ENCODE data around the gene ART4.

The ART4 gene

DNA sequence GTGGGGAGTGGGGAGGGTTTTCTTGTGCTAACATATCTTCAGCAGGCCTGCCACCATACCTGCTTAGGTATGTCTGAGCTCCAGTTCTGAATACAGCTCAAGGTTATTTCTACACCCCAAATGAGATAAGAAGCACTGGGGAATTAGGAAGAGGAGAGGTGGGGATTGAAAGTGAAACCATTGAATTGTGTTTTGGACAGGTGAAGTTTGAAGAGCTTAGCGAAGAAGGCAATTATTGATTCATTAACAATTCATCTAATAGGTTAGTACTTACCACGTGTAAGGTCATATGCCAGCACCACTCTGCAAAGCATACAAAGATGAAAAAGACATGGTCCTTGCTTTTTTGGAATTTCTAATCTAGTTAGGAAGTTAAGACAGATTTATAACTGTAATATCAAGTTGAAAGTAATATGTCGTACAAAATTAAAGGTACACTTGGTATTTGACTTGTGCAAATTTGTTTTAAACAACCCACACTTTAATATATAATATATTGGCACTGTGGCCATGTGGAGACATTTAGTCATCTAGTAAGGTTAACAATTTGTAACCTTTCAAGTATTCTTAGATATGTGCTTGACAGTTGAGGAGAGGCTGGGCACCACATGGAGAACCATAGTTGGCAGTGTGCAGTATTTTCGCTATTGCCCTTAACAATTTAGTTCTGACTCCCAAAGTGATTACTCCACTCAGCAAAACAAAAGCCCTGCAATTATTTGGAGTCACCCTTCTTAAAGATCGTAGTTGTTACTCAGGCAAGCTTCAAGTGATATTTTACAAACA, 33.0 kb downstream of the ART4 start:
- DNase-seq: peak; percentile 51

DNA sequence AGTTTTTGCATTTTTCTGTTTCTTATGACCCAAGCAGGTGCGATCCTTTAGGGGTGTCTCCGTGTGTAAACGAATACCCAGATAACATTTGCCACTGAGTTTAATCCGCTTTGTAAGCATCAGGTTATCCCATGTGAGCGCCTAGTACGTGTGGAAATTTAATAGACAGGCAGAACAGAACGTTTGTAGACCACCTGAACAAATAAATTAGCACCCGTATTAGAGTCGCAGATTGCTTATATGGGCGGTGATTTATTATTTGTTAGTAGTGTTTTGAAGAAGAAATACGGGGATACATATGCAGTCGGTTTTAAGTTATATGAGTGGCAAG, 39.5 kb downstream of the ART4 start:
- DNase-seq: peak; percentile 49

DNA sequence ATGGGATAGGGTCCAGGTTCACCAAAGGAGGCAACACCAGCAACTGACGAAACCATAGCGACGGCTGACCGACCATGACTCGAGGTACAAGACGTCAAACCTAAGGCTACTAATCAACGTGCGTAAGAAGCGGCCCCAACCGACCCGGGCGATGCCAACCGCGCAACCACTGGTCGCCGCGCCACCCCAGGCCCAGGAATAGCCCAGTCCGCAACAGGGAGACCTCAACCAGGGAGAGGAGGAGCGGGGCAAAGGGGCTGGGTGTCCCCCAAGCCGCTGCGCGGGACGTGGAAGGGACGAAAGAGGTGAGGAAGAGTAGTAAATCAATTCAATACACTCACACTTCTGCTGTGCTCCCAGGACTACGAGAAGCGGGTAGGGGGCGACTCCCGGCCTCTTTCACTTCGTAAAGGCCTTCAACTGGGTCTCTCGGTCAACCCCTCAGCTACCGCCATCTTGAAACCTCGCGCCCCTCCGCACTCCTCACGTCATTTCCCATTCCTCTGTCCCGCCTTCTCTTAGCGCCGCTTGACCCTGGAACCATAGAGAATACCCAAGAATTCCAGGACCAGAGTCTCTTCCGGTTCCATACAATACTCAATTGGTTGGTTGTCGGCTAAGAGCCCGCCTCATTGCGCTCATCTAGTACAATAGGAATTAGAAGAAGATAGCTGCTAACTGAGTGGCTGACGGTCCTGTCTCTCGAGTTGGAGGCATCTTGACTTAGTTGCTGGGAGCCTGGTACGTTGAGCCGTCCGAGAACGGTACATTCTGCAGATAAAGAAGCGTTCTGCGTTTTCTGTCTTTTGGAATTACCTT, 40.1 kb downstream of the ART4 start, which contains the start of the genes C12orf60 and WBP11:
Gene C12orf60 (plus strand): TSS at position 660 of the 819 bp plus-strand sequence. CDS start 19,266 bp downstream, outside the sequence.
Gene WBP11 (minus strand): TSS at position 468 of the 819 bp plus-strand sequence. CDS start 2,095 bp downstream, outside the sequence.
- peak; percentile 98 for DNase-seq

DNA sequence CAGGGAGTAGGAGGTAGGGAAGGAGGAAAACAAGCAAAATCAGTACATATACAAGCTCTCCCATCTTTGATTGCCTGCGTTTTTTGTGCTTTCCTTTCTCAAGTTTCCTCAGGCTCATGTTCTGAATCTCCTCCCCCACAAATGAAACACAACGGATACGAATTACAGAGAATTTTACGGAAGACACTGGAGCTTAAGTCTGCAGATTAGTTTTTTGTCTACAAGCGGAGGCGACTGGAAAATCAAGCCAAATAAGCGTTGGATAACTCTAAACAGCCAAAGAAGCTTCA, 40.7 kb downstream of the ART4 start:
- no peak for DNase-seq

DNA sequence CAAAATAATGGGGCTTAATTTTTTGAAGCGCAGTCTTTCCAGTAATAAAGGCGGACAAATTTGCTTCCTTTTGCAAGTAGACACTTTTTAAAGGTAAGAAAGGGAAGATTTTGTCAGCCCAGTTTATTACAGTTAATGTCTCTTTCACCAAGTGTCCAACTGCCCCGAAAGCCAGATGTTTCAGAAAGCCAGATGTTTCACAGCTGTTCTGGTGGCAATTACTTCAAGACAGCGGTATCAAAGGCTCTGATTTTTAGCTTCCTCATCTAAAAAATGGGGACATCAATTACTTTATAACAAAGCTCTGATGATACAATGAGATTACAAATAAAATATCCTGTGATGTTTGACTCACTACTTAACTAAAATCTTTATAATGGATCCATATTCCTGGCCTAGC, 41.1 kb downstream of the ART4 start:
- DNase-seq: no peak

DNA sequence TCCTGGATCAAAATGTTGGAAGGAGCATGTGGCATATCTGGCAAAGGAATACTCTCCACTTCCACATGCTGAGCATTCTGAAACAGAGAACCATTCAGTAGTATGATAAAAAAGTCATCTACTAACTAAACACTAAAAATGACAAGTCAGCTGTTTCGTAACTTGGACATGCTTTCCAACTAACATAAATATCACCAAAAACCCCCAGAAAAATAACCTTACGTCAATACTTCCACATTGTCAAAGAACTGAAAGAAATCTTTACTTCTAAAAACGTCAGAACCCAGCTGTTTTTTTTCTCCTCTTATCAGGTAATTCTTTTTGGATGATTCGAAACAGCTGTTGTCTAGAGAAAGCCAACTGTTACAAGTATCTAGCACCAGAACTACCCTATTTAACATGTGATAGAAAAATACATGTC, 48.3 kb downstream of the ART4 start:
- no peak for DNase-seq

DNA sequence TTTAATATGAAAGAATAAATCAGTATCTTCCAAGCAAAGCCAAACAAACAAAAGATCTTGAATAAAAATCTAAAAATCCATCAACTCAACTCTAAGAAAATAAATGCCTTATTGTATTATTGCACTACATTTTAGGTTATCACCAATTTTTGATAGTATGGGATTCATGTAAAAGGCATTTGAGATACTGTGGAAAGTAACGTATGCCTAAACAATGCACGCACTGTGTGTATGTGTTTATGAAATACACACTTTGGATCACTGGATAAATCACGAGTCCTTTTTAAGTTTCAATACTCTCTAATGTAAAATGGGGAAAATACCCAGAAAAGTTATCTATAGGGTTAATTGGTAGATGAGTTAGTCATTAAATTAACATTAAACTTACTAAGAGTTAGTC, 57.8 kb downstream of the ART4 start:
- no peak for DNase-seq

DNA sequence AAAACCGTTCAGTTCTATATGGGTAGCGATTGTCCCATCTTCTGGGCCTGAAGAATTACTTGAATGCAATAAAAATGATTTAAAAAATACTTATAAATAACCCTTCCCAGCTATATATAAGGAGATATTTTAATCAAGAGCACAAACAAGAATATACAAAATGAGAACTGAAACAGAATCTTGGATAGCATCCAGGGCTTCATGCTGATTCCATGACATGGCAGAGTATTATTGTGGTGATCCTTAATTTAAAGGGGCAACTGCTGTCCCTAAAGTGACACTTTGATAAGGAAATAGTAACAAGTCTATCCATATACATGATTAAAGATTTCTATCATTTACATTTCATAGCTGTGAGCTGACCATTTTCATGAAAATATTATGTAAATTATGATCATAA, 58.9 kb downstream of the ART4 start:
- no peak for DNase-seq

DNA sequence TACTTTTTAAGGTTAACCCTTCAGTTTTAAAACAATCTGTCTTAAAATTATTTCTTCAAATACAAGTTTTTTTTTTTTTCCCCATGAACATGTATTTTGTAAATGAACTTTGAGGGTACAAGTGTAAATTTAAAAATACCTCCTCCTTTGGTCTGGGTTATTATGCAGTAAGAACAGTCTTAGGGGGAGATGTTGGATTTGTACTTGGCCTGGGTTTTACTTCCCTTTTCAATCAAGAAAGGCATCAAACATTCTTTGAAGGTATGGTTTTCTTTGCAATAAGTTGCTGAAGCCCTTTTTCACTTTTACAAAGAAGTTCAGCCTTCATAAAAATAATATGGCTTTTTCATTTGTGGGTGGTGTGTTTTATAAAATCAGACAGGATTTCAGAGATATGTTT, 60.6 kb downstream of the ART4 start:
- DNase-seq: no peak

DNA sequence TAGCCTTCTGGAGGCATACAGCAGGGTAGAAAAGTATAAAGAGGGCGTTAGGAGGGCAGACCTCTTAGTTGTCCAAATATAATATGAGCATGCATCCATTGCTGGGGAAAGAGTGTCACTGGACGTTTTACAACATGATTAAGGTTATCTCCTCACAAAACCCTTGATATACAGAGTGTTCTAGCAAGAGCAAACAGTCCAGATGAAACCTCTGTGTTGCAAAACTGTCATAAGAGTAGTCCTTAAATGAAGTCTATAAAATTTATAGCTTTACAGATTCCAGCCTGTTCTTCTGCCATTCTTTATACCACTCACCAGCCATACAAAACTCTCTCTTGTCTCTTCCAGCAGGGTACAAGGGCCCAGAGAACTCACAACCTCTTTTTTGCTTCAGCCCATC, 61.8 kb downstream of the ART4 start:
- DNase-seq: no peak

DNA sequence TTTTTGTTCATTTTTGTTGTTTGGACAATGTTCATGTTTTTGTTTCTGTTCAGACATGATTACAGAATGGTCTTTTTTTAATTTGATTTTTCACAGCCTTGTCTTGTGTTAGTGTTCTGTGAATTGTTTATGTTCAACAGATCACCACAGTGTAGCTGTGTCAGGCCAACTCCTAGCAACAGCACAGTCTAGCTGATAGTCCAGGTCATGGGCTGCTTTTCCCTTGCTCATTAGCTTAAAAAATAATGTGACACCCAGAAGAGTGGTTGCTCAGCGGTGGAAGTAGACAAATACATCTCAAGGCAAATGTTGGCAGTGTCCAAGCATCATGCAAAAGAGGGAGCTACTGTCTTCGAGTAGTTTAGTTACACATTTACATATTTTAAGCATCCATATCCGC, 62.5 kb downstream of the ART4 start:
- no peak for DNase-seq

DNA sequence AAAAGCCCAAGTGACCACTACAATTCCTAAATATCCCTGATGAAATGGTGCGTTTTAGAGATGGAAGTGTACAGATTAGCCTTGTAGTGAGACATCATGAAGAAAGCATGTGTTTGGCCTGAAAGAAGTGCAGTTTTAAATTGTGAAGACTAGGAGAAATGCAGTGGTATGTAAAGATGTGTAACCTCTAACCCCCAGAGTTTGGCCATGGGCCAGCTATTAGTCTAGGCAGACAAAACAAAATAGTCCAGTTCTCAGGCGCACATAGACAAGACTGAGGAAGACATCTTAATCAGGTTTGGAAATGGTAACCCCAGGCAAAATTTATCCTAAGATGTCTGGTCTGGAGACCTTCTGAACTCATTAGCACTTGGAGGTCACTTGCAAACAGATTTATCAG, 63.5 kb downstream of the ART4 start:
- no peak for DNase-seq

DNA sequence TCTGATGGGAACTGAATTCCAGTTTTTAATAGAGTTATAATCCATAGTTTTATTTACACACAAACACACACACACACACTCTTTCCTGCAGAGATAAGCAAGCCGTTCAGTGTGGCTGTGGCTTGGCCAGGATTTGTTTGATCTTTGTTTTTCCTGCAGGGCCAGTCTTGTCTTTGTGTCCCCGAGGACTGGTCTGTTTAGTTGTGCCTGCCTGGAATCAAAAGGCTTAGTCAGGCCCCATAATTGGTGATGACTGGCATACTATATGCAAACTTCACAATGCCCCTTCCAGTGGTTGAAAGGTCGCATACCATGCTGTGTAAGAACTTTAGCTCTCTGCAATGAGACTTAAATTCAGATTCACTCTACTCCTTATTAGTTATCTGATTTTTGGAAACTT, 66.1 kb downstream of the ART4 start:
- no peak for DNase-seq

DNA sequence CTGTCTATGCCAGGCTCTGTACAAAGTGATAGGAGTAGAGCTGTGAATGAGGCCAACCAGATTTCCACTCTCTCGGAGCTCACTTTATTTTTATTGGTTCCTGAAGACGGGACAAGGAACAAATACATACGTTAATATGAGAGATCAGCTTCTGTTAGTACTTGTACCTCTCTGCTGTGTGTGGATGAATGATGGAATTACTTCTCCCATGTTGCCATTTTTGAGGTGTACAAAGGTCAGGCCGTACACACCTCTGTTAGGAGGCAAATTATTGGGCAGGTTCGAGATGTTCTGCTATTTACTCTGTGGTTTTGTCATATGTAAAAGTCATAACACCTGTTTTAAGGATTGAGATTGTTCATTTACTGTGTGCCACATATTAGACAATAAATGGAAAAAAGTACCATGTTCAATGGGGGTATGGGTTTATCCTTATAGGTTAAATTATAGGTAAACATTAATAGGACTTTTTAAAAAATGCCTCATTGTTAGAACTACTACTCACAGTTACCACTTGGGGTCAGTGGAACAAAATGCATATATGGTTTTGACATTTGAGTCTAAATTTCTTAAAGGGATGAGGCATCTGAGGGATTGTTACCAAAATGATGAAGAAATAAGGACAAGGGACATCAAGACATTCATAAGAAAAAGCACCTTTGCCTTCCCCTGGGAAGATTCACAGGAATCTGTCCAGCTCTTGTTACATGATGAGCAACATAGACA, 66.9 kb downstream of the ART4 start:
- DNase-seq: no peak

DNA sequence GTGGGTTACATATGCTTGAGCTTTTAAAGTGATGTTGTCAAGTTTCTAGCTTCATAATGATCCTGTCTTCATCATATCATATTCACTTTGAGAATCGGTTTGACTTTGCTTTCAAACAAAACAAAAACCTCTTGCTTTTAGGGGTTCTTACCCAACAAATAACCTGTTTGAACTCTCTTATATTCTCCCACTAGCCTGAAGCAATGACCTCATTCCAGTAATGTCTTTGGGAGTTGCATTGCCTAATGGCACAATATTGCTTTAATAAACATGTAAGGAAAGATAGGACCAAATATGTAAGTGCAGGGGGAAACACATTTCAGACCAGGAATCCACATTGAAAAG, 67.7 kb downstream of the ART4 start:
- DNase-seq: no peak
